ENCODE data around the gene MMP11. TPM values are rescaled to one million over a fixed set of nuclear protein-coding genes. Genes with fewer than 3 reads are reported as not detected.

MMP11 gene
- total and polyA plus RNA-seq, 2 of the 4 experiments (the other 2 are of a cell fraction): 2.2 to 6.0 TPM

GRCh38 chr22:23773483-23774113 lies 949 bp downstream of the MMP11 start:
- Histone ChIP-seq H3K36me3 (ENCODE audit: control insufficient read depth, insufficient read depth, low read length) (no peaks in the 10 kb centered on the region), H3K4me3 (ENCODE audit: insufficient read depth, low read depth, low read length) (no peak overlapping the region; the same call in 1 of the 2 replicates), H3K4me2 (ENCODE audit: low read depth, low read length) (peak overlapping the region; percentile 77; the same call in 1 of the 2 replicates), H4K91ac (ENCODE audit: insufficient read depth, low read depth, low read length) (no peak overlapping the region), H3K23ac (ENCODE audit: low read depth, low read length) (peak overlapping the region; percentile 82; the same call in 1 of the 2 replicates), H2BK15ac (ENCODE audit: low read depth, low read length) (no peak overlapping the region), H3K27ac (ENCODE audit: insufficient read depth, low read length) (no peak overlapping the region), H2AK9ac (replicated peaks; ENCODE audit: low read depth, low read length, poor library complexity) (peak overlapping the region; percentile 92), H2BK120ac (ENCODE audit: low read depth, low read length) (no peak overlapping the region), H3K4me1 (ENCODE audit: control insufficient read depth, insufficient read depth, low read length) (peaks cover 23% of the 10 kb centered on the region; the same call in 1 of the 2 replicates), H4K20me1 (ENCODE audit: insufficient read depth, low read length) (no peaks in the 10 kb centered on the region), H2BK5ac (ENCODE audit: low read depth, low read length, poor library complexity, severe bottlenecking) (no peak overlapping the region), H3K4ac (ENCODE audit: low read depth, low read length) (peak overlapping the region; percentile 67; the same call in 1 of the 2 replicates), H3K9ac (ENCODE audit: low read depth, low read length) (no peak overlapping the region), H2BK20ac (ENCODE audit: low read depth, low read length) (no peak overlapping the region), H2AFZ (replicated peaks; ENCODE audit: low read length, poor library complexity) (peak overlapping the region; percentile 92), H4K5ac (ENCODE audit: low read depth, low read length) (no peak overlapping the region), H2AK5ac (ENCODE audit: low read depth, low read length) (peak overlapping the region; percentile 17), H3K27me3 (ENCODE audit: control insufficient read depth, insufficient read depth, low read length) (no peaks in the 10 kb centered on the region), H3K18ac (ENCODE audit: low read depth, low read length) (no peak overlapping the region), H3K56ac (ENCODE audit: extremely low read depth, insufficient read depth, low read length) (no peak overlapping the region), H4K8ac (ENCODE audit: low read depth in 2 of 2, low read length in 2 of 2) (peak overlapping the region in 1 of 2 experiments; percentile 28; a peak in 2 of 4 replicates), H3K14ac (replicated peaks; ENCODE audit: low read depth, low read length) (no peak overlapping the region), H3K79me1 (ENCODE audit: low read depth in 1 of 2, low read length in 2 of 2) (peaks cover 0 to 7% of the 10 kb centered on the region in 2 experiments; a peak in 1 of 4 replicates), H3K9me1 (ENCODE audit: insufficient read depth, low read length) (peaks cover 12% of the 10 kb centered on the region), H3K9me3 (ENCODE audit: control insufficient read depth, insufficient read depth, low read length) (no peaks in the 10 kb centered on the region)
- in situ Hi-C loops (cut with MboI; ENCODE audit: low sequenced_read_pairs): no loop called here
- CTCF ChIA-PET: interaction anchor here (1.4 kb wide), 1 partner anchor 16 kb away, joined by 4 read pairs; no protein-coding TSS in a partner anchor
- no TSS peak for BruUV-seq (replicated peaks)
- intact Hi-C loops (cut with micrococcal nuclease): loop anchor here (5.0 to 10.0 kb wide), 2 partner anchors 74 to 181 kb away; no protein-coding TSS in a partner anchor
- TF ChIP-seq CTCF (conservative IDR thresholded peaks at IDR 0.05; ENCODE audit: low read depth, low read length) (no peak), CHD1 (IDR thresholded peaks at IDR 0.05; ENCODE audit: low read depth, low read length) (no peak), USF2 (IDR thresholded peaks at IDR 0.05; ENCODE audit: low read depth, low read length) (no peak), SMC3 (IDR thresholded peaks at IDR 0.05; ENCODE audit: low read depth, low read length) (no peak), RFX5 (IDR thresholded peaks at IDR 0.05; ENCODE audit: low read depth, low read length) (no peak), POLR2A (IDR thresholded peaks at IDR 0.05; ENCODE audit: low read depth, low read length) (no peak), CEBPB (IDR thresholded peaks at IDR 0.05; ENCODE audit: low read depth, low read length) (no peak), FOS (IDR thresholded peaks at IDR 0.05; ENCODE audit: low read depth, low read length) (no peak), RCOR1 (IDR thresholded peaks at IDR 0.05; ENCODE audit: insufficient replicate concordance, low read length) (no peak), MAZ (IDR thresholded peaks at IDR 0.05; ENCODE audit: borderline replicate concordance, low read depth, low read length) (no peak), MXI1 (IDR thresholded peaks at IDR 0.05; ENCODE audit: borderline replicate concordance, low read depth, low read length) (no peak), NFE2L2 (IDR thresholded peaks at IDR 0.05; ENCODE audit: low read depth, low read length) (no peak), RAD21 (IDR thresholded peaks at IDR 0.05; ENCODE audit: low read length) (no peak)
- WGBS, 2 experiments (ENCODE audit: extremely low coverage in 2 of 2, insufficient read length in 1 of 2): 38% methylated on average over 5 of the region's 7 CpGs; no CpG with 5 or more reads in 1 of the 2 experiments
- ATAC-seq (ENCODE audit: low read depth) (no peak), DNase-seq (no peak)
- POLR2A ChIA-PET (ENCODE audit: unreplicated experiment): no interaction called here
- dilution Hi-C loops (cut with HindIII; ENCODE audit: low sequenced_read_pairs, unreplicated experiment): no loop called here

All from IMR-90 (cell line).